M059J (cell line): Measurements from ENCODE around the gene SEPTIN1. TPM values are rescaled to one million over a fixed set of nuclear protein-coding genes. Genes with fewer than 3 reads are reported as not detected.

Experiments
- DNase-seq: peaks from one replicate; pipeline ENCODE4 v3.0.0-alpha.2; 2012; ENCODE audit warnings: low read depth
- total RNA-seq: library from RNA; depleted of rRNA; stranded (reverse); fragments of >200 nt; shearing (Covaris generic); gene quantifications from 2 replicates; pipeline ENCODE4 v1.2.3, GENCODE V29; 2014; rRNA removed

Gene SEPTIN1
- 0.17 TPM in 1 of 2 replicates, not detected in the other for total RNA-seq

GRCh38 chr16:30382111-30382881 is at the start of gene SEPTIN1:
TSS of gene SEPTIN1 (minus strand) at chr16:30382561. CDS start at chr16:30382542, 19 bp downstream.
- DNase-seq = no peak

- peak; percentile 15 for DNase-seq
These were observed 48.1 kb upstream of the SEPTIN1 start for GRCh38 chr16:30430428-30430970.

- DNase-seq = peak; percentile 100
These were observed 47.5 kb upstream of the SEPTIN1 start, which contains the start of gene DCTPP1 for GRCh38 chr16:30429678-30430427. TSS of gene DCTPP1 (minus strand) at chr16:30430030. CDS start at chr16:30429980, 50 bp downstream.

- no peak for DNase-seq
These were observed 47.0 kb upstream of the SEPTIN1 start for GRCh38 chr16:30429418-30429677.

- DNase-seq = no peak
These were observed 45.7 kb upstream of the SEPTIN1 start for GRCh38 chr16:30428055-30428454.

GRCh38 chr16:30421010-30421409 is 38.6 kb upstream of the SEPTIN1 start:
- no peak for DNase-seq

GRCh38 chr16:30418350-30419181 is 36.2 kb upstream of the SEPTIN1 start:
- DNase-seq = no peak

GRCh38 chr16:30417529-30418349 is 35.4 kb upstream of the SEPTIN1 start:
- DNase-seq = no peak

- no peak for DNase-seq
These were observed 34.5 kb upstream of the SEPTIN1 start for GRCh38 chr16:30416624-30417528.

- no peak for DNase-seq
These were observed 33.8 kb upstream of the SEPTIN1 start for GRCh38 chr16:30416047-30416603.

GRCh38 chr16:30414159-30414558 is 31.8 kb upstream of the SEPTIN1 start:
- no peak for DNase-seq

- no peak for DNase-seq
These were observed 30.9 kb upstream of the SEPTIN1 start for GRCh38 chr16:30413112-30413806.

GRCh38 chr16:30409125-30410060 is 27.0 kb upstream of the SEPTIN1 start:
- DNase-seq = peak; percentile 86

GRCh38 chr16:30407804-30408534 is 25.6 kb upstream of the SEPTIN1 start:
- DNase-seq = no peak

- DNase-seq = peak; percentile 84
These were observed 24.9 kb upstream of the SEPTIN1 start, which contains the start of gene ZNF771 for GRCh38 chr16:30407102-30407803. TSS of gene ZNF771 (plus strand) at chr16:30407606. CDS start at chr16:30408054, 448 bp downstream.

GRCh38 chr16:30406795-30407101 is 24.4 kb upstream of the SEPTIN1 start:
- no peak for DNase-seq
